ENCODE measurements around the gene BBOX1. TPM values are rescaled to one million over a fixed set of nuclear protein-coding genes. Genes with fewer than 3 reads are reported as not detected.

Gene BBOX1
- total RNA-seq, 4 donors from 2014 or later: not detected

GRCh38 chr11:27141576-27141975 lies 101.0 kb downstream of the BBOX1 start:
- Histone ChIP-seq H3K4me3 (no peak overlapping the region), H3K36me3 (no peaks in the 10 kb centered on the region), H3K27ac (no peak overlapping the region), H3K9me3 (peaks cover 3% of the 10 kb centered on the region in 2 donors), H3K4me1 (no peaks in the 10 kb centered on the region), H3K27me3 (no peaks in the 10 kb centered on the region)
- no peak for TF ChIP-seq EP300 (IDR thresholded peaks at IDR 0.05; ENCODE audit: low read depth)
- no peak for TF ChIP-seq POLR2AphosphoS5 (IDR thresholded peaks at IDR 0.05)
- no peak for TF ChIP-seq CTCF (IDR thresholded peaks at IDR 0.05)
- TF ChIP-seq POLR2A (IDR thresholded peaks at IDR 0.05): no peak
- in situ Hi-C loops (cut with MboI; ENCODE audit: low pct_ligation_motif_present in 1 of 4, low pct_unique_long_range_greater_than_20kb in 1 of 4, low sequenced_read_pairs in 3 of 4) (no loop called here), intact Hi-C loops (cut with DNase I; ENCODE audit: low total_unique reads) (no loop called here)
- 0 to 93% methylated on average over 1 of the region's 1 CpG for WGBS, 2 donors (ENCODE audit: low coverage in 1 of 2)
- DNase-seq: no peak

DNA sequence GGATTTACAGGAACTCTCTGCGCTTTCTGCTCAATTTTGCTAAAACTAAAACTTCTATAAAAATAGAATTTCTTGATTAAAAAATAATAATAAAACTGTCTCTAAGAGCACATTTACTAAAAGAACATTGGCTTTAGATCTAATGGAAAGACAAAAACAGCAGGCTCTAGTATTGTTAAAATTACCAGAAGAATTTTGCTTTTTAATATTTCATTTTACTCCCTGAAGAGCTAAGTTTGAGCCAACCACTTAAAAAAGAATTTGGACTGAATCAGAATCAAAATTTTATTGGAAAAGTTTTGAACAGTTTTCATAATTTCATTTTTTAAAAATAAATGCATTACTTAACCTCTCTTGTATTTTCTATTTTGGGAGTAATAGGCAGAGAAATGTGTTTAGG lies 107.3 kb downstream of the BBOX1 start:
- Histone ChIP-seq H3K9me3 (no peaks in the 10 kb centered on the region), H3K27me3 (no peaks in the 10 kb centered on the region), H3K4me1 (no peaks in the 10 kb centered on the region), H3K27ac (no peak overlapping the region), H3K4me3 (no peak overlapping the region), H3K36me3 (no peaks in the 10 kb centered on the region)
- intact Hi-C loops (cut with DNase I; ENCODE audit: low total_unique reads) (no loop called here), in situ Hi-C loops (cut with MboI; ENCODE audit: low pct_ligation_motif_present in 1 of 4, low pct_unique_long_range_greater_than_20kb in 1 of 4, low sequenced_read_pairs in 3 of 4) (no loop called here)
- DNase-seq: no peak
- TF ChIP-seq POLR2AphosphoS5 (IDR thresholded peaks at IDR 0.05) (no peak), POLR2A (IDR thresholded peaks at IDR 0.05) (no peak), EP300 (IDR thresholded peaks at IDR 0.05; ENCODE audit: low read depth) (no peak), CTCF (IDR thresholded peaks at IDR 0.05) (no peak)
- 92 to 94% methylated on average over 1 of the region's 1 CpG for WGBS, 2 donors (ENCODE audit: low coverage in 1 of 2)

DNA sequence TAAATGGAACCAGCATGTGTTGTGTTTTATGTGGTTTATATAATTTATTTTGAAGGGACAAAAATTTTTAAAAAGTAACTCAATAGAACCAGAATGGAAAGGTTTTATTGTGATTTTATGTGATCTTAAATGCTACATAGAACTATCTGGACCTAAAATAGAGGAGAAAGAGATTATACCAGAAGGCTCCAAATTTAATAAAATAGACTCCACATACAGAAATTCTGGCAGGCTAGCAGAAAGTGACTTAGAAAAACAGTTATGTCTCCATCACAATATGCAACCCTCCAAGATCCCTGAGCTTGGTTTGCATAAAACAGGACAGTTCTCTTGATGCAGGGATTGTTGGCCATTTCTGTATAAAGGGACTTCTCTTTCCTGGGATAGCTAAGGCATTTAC lies 107.9 kb downstream of the BBOX1 start:
- intact Hi-C loops (cut with DNase I; ENCODE audit: low total_unique reads): no loop called here
- Histone ChIP-seq H3K9me3 (no peaks in the 10 kb centered on the region), H3K27me3 (no peaks in the 10 kb centered on the region), H3K4me1 (no peaks in the 10 kb centered on the region), H3K4me3 (no peak overlapping the region), H3K36me3 (no peaks in the 10 kb centered on the region), H3K27ac (no peak overlapping the region)
- DNase-seq: no peak
- in situ Hi-C loops (cut with MboI; ENCODE audit: low pct_ligation_motif_present in 1 of 4, low pct_unique_long_range_greater_than_20kb in 1 of 4, low sequenced_read_pairs in 3 of 4): no loop called here
- TF ChIP-seq POLR2A (IDR thresholded peaks at IDR 0.05) (no peak), POLR2AphosphoS5 (IDR thresholded peaks at IDR 0.05) (no peak), CTCF (IDR thresholded peaks at IDR 0.05) (no peak), EP300 (IDR thresholded peaks at IDR 0.05; ENCODE audit: low read depth) (no peak)

GRCh38 chr11:27150098-27150497 lies 109.5 kb downstream of the BBOX1 start:
- no peak overlapping the region for H3K27ac ChIP-seq
- DNase-seq: no peak
- intact Hi-C loops (cut with DNase I; ENCODE audit: low total_unique reads): no loop called here
- no peaks in the 10 kb centered on the region for H3K4me1 ChIP-seq
- H3K36me3 ChIP-seq: no peaks in the 10 kb centered on the region
- no peaks in the 10 kb centered on the region for H3K27me3 ChIP-seq
- H3K9me3 ChIP-seq: no peaks in the 10 kb centered on the region
- 86% methylated on average over 2 of the region's 2 CpGs; no CpG with 5 or more reads in 1 of the 2 donors for WGBS, 2 donors (ENCODE audit: low coverage in 1 of 2)
- H3K4me3 ChIP-seq: no peak overlapping the region
- no peak for TF ChIP-seq EP300 (IDR thresholded peaks at IDR 0.05; ENCODE audit: low read depth)
- TF ChIP-seq CTCF (IDR thresholded peaks at IDR 0.05): no peak
- no peak for TF ChIP-seq POLR2AphosphoS5 (IDR thresholded peaks at IDR 0.05)
- TF ChIP-seq POLR2A (IDR thresholded peaks at IDR 0.05): no peak
- in situ Hi-C loops (cut with MboI; ENCODE audit: low pct_ligation_motif_present in 1 of 4, low pct_unique_long_range_greater_than_20kb in 1 of 4, low sequenced_read_pairs in 3 of 4): loop anchor here in 3 of 4 donors (25.0 kb wide), 3 partner anchors 388 to 863 kb away; no protein-coding TSS in a partner anchor

Data from transverse colon (tissue), 4 donors.